DND-41 (cell line): ENCODE data around the gene SS18.
"Not testable (repeated sequence)": the region's sequence is repeated elsewhere in the genome, so short reads cannot be mapped to it uniquely, and the experiment has no call there.

Experiments
- ATAC-seq: fragments of 200-7000 bp; cut with Tn5 transposase; 3 replicates; pipeline ENCODE4 v1.9.1; 2021; ENCODE audit warnings: low read depth; ENCODE audit not compliant: insufficient read depth
- DNase-seq: peaks from one replicate; pipeline ENCODE4 v3.0.0-alpha.2; 2020
- H2AFZ ChIP-seq: 2 replicates; pipeline ENCODE4 v1.6.0; 2012; ENCODE audit warnings: low read depth, low read length
- H3K27ac ChIP-seq: 2 replicates; pipeline ENCODE4 v1.5.1; 2012; ENCODE audit warnings: low read length, inconsistent platforms
- H3K27me3 ChIP-seq: fragments of 200-600 bp; sonication (generic); 2 replicates; pipeline ENCODE4 v1.6.0; 2012; ENCODE audit warnings: low read length, mild to moderate bottlenecking, inconsistent platforms; ENCODE audit not compliant: insufficient read depth, poor library complexity
- H3K36me3 ChIP-seq: 2 replicates; pipeline ENCODE4 v1.5.1; 2012; ENCODE audit warnings: low read length, inconsistent platforms; ENCODE audit not compliant: insufficient read depth
- H3K4me1 ChIP-seq: 2 replicates; pipeline ENCODE4 v1.5.1; 2012; ENCODE audit warnings: mild to moderate bottlenecking, low read length; ENCODE audit not compliant: insufficient read depth
- H3K4me2 ChIP-seq: 2 replicates; pipeline ENCODE4 v1.6.0; 2012; ENCODE audit warnings: mild to moderate bottlenecking, moderate library complexity, low read length, inconsistent platforms; ENCODE audit not compliant: insufficient read depth
- H3K4me3 ChIP-seq, 2 experiments: fragments of 200-600 bp in 1 of 2; shearing (Covaris generic) in 1 of 2; 2 replicates each; pipeline ENCODE4 v1.5.1; 2012 to 2016; ENCODE audit warnings: inconsistent platforms in 2 of 2, low read length in 2 of 2, mild to moderate bottlenecking in 2 of 2, low read depth in 1 of 2, moderate library complexity in 1 of 2
- H3K79me2 ChIP-seq: 2 replicates; pipeline ENCODE4 v1.6.0; 2012; ENCODE audit warnings: low read length, inconsistent platforms; ENCODE audit not compliant: insufficient read depth
- H3K9ac ChIP-seq: 2 replicates; pipeline ENCODE4 v1.6.0; 2012; ENCODE audit warnings: low read depth, mild to moderate bottlenecking, inconsistent platforms, low read length, moderate library complexity
- H3K9me3 ChIP-seq: 2 replicates; pipeline ENCODE4 v1.5.1; 2012; ENCODE audit warnings: low read length, moderate library complexity, mild to moderate bottlenecking, inconsistent platforms; ENCODE audit not compliant: insufficient read depth, severe bottlenecking
- H4K20me1 ChIP-seq: 2 replicates; pipeline ENCODE4 v1.6.0; 2012; ENCODE audit warnings: low read length; ENCODE audit not compliant: insufficient read depth
- EZH2 ChIP-seq: IDR thresholded peaks from 3 replicates; pipeline ENCODE4 v1.6.1; 2012; ENCODE audit warnings: borderline replicate concordance, low read depth, mild to moderate bottlenecking, moderate library complexity, low read length, inconsistent platforms; ENCODE audit not compliant: severe bottlenecking
- TF ChIP-seq, protein P1 (sequence below): IDR thresholded peaks from 2 replicates; pipeline ENCODE4 v1.5.1; 2012; ENCODE audit warnings: borderline replicate concordance, low read length, moderate library complexity, mild to moderate bottlenecking; ENCODE audit not compliant: poor library complexity, severe bottlenecking; ENCODE audit errors: extremely low read depth

The SS18 gene

DNA sequence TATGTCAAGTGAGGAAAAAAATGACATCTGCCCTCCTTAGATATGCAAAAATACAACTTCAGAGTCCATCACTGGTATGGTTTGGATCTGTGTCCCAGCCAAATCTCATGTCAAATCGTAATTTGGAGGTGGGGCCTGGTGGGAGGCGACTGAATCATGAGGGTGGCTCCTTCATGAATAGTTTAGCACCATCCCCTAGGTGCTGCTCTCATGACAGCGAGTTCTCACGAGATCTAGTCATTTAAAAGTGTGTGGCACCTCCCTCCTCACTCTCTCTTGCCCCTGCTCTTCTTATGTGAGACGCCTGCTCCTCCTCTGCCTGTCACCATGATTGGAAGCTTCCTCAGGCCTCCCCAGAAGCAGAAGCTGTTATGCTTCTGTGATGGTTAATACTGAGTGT is 37.4 kb upstream of the SS18 start:
- no peaks in the 10 kb centered on the region for H3K79me2 ChIP-seq
- no peak for ATAC-seq
- no peak overlapping the region for H3K9ac ChIP-seq

DNA sequence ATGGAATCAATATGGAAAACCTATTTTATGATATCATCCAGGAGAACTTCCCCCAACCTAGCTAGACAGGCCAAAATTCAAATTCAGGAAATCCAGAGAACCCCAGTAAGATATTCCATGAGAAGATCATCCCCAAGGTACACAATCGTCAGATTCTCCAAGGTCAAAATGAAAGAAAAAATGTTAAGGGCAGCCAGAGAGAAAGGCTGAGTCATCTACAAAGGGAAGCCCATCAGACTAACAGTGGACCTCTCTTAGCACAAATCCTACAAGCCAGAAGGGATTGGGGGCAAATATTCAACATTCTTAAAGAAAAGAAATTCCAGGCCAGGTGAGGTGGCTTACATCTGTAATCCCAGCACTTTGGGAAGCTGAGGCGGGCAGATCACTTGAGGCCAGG is 31.6 kb upstream of the SS18 start:
- not testable (repeated sequence) for H3K4me1 ChIP-seq, ATAC-seq, H3K9me3 ChIP-seq, H3K9ac ChIP-seq, H3K36me3 ChIP-seq, H3K27me3 ChIP-seq, H3K27ac ChIP-seq, H4K20me1 ChIP-seq, H3K4me3 ChIP-seq, H3K79me2 ChIP-seq, H2AFZ ChIP-seq, DNase-seq, H3K4me2 ChIP-seq

More for the DNA sequence above, 37.4 kb upstream of the SS18 start:
- H3K9me3 ChIP-seq = no peaks in the 10 kb centered on the region
- H3K36me3 ChIP-seq = no peaks in the 10 kb centered on the region
- no peaks in the 10 kb centered on the region for H3K27me3 ChIP-seq
- H3K4me3 ChIP-seq = no peak overlapping the region
- H3K4me1 ChIP-seq = no peaks in the 10 kb centered on the region
- no peaks in the 10 kb centered on the region for H4K20me1 ChIP-seq
- H2AFZ ChIP-seq = no peak overlapping the region
- no peak overlapping the region for H3K27ac ChIP-seq
- TF ChIP-seq, protein P1, sequence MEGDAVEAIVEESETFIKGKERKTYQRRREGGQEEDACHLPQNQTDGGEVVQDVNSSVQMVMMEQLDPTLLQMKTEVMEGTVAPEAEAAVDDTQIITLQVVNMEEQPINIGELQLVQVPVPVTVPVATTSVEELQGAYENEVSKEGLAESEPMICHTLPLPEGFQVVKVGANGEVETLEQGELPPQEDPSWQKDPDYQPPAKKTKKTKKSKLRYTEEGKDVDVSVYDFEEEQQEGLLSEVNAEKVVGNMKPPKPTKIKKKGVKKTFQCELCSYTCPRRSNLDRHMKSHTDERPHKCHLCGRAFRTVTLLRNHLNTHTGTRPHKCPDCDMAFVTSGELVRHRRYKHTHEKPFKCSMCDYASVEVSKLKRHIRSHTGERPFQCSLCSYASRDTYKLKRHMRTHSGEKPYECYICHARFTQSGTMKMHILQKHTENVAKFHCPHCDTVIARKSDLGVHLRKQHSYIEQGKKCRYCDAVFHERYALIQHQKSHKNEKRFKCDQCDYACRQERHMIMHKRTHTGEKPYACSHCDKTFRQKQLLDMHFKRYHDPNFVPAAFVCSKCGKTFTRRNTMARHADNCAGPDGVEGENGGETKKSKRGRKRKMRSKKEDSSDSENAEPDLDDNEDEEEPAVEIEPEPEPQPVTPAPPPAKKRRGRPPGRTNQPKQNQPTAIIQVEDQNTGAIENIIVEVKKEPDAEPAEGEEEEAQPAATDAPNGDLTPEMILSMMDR = no peak
- no peak for TF ChIP-seq EZH2
- no peak for DNase-seq
- no peak overlapping the region for H3K4me2 ChIP-seq

DNA sequence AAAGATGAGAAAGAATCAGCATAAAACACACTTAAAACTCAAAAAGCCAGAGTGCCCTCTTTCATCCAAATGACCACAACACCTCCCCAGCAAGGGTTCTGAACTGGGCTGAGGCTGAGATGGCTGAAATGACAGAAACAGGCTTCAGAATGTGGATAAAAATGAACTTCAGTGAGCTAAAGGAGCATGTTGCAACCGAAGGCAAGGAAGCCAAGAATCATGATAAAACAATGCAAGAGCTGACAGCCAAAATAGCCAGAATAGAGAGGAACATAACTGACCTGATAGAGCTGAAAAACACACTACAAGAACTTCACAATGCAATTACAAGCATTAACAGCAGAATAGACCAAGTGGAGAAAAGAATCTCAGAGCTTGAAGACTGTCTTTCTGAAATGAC is 31.1 kb upstream of the SS18 start:
- no peaks in the 10 kb centered on the region for H3K4me1 ChIP-seq
- no peak overlapping the region for H3K4me2 ChIP-seq
- H3K27me3 ChIP-seq = no peaks in the 10 kb centered on the region
- no peaks in the 10 kb centered on the region for H3K36me3 ChIP-seq
- H3K4me3 ChIP-seq = no peak overlapping the region
- H3K9me3 ChIP-seq = no peaks in the 10 kb centered on the region
- no peak overlapping the region for H2AFZ ChIP-seq
- TF ChIP-seq EZH2 = no peak
- TF ChIP-seq, protein P1 = no peak
- ATAC-seq (no peak), DNase-seq (no peak)
- H3K27ac ChIP-seq = no peak overlapping the region
- H3K79me2 ChIP-seq = no peaks in the 10 kb centered on the region
- H3K9ac ChIP-seq = no peak overlapping the region
- no peaks in the 10 kb centered on the region for H4K20me1 ChIP-seq

DNA sequence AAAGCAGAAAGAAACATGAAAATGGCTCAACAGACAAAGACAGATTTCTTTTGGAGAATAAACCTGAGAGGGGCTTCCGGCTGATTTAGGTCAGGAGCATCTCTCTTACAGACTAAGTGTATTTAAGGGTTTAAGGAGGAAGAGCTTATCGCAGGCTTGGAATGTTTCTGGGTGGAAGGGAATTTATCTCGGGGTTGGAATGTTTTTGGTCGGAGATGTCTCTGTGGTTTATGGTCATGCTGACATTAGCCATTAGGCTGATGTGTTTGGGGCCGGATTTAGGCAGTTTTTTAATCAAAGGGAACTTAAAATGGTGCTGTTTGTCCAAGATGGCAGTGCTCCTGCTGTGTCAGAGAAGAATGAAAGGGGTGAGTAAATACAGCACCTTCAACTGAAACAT is 28.8 kb upstream of the SS18 start:
- no peaks in the 10 kb centered on the region for H3K79me2 ChIP-seq
- no peak overlapping the region for H2AFZ ChIP-seq
- H3K4me3 ChIP-seq = no peak overlapping the region
- H3K9ac ChIP-seq = no peak overlapping the region
- H3K4me2 ChIP-seq = no peak overlapping the region
- H3K27me3 ChIP-seq = no peaks in the 10 kb centered on the region
- H4K20me1 ChIP-seq = no peaks in the 10 kb centered on the region
- no peak for DNase-seq
- H3K4me1 ChIP-seq = no peaks in the 10 kb centered on the region
- ATAC-seq = no peak
- no peak overlapping the region for H3K27ac ChIP-seq
- no peaks in the 10 kb centered on the region for H3K9me3 ChIP-seq
- H3K36me3 ChIP-seq = no peaks in the 10 kb centered on the region
- TF ChIP-seq, protein P1 = no peak
- no peak for TF ChIP-seq EZH2
